DND-41 (cell line): ENCODE measurements around the gene METTL17.
A peak's percentile ranks its signal among the peaks of the same experiment; 100 is the strongest.

Experiments
- ATAC-seq: fragments of 200-7000 bp; cut with Tn5 transposase; 3 replicates; pipeline ENCODE4 v1.9.1; 2021; ENCODE audit warnings: low read depth; ENCODE audit not compliant: insufficient read depth
- DNase-seq: peaks from one replicate; pipeline ENCODE4 v3.0.0-alpha.2; 2020
- H2AFZ ChIP-seq: 2 replicates; pipeline ENCODE4 v1.6.0; 2012; ENCODE audit warnings: low read depth, low read length
- H3K27ac ChIP-seq: 2 replicates; pipeline ENCODE4 v1.5.1; 2012; ENCODE audit warnings: low read length, inconsistent platforms
- H3K27me3 ChIP-seq: fragments of 200-600 bp; sonication (generic); 2 replicates; pipeline ENCODE4 v1.6.0; 2012; ENCODE audit warnings: low read length, mild to moderate bottlenecking, inconsistent platforms; ENCODE audit not compliant: insufficient read depth, poor library complexity
- H3K36me3 ChIP-seq: 2 replicates; pipeline ENCODE4 v1.5.1; 2012; ENCODE audit warnings: low read length, inconsistent platforms; ENCODE audit not compliant: insufficient read depth
- H3K4me1 ChIP-seq: 2 replicates; pipeline ENCODE4 v1.5.1; 2012; ENCODE audit warnings: mild to moderate bottlenecking, low read length; ENCODE audit not compliant: insufficient read depth
- H3K4me2 ChIP-seq: 2 replicates; pipeline ENCODE4 v1.6.0; 2012; ENCODE audit warnings: mild to moderate bottlenecking, moderate library complexity, low read length, inconsistent platforms; ENCODE audit not compliant: insufficient read depth
- H3K4me3 ChIP-seq, 2 experiments: fragments of 200-600 bp in 1 of 2; shearing (Covaris generic) in 1 of 2; 2 replicates each; pipeline ENCODE4 v1.5.1; 2012 to 2016; ENCODE audit warnings: inconsistent platforms in 2 of 2, low read length in 2 of 2, mild to moderate bottlenecking in 2 of 2, low read depth in 1 of 2, moderate library complexity in 1 of 2
- H3K79me2 ChIP-seq: 2 replicates; pipeline ENCODE4 v1.6.0; 2012; ENCODE audit warnings: low read length, inconsistent platforms; ENCODE audit not compliant: insufficient read depth
- H3K9ac ChIP-seq: 2 replicates; pipeline ENCODE4 v1.6.0; 2012; ENCODE audit warnings: low read depth, mild to moderate bottlenecking, inconsistent platforms, low read length, moderate library complexity
- H3K9me3 ChIP-seq: 2 replicates; pipeline ENCODE4 v1.5.1; 2012; ENCODE audit warnings: low read length, moderate library complexity, mild to moderate bottlenecking, inconsistent platforms; ENCODE audit not compliant: insufficient read depth, severe bottlenecking
- H4K20me1 ChIP-seq: 2 replicates; pipeline ENCODE4 v1.6.0; 2012; ENCODE audit warnings: low read length; ENCODE audit not compliant: insufficient read depth
- EZH2 ChIP-seq: IDR thresholded peaks from 3 replicates; pipeline ENCODE4 v1.6.1; 2012; ENCODE audit warnings: borderline replicate concordance, low read depth, mild to moderate bottlenecking, moderate library complexity, low read length, inconsistent platforms; ENCODE audit not compliant: severe bottlenecking
- TF ChIP-seq, protein P1 (sequence below): IDR thresholded peaks from 2 replicates; pipeline ENCODE4 v1.5.1; 2012; ENCODE audit warnings: borderline replicate concordance, low read length, moderate library complexity, mild to moderate bottlenecking; ENCODE audit not compliant: poor library complexity, severe bottlenecking; ENCODE audit errors: extremely low read depth

Gene METTL17

DNA sequence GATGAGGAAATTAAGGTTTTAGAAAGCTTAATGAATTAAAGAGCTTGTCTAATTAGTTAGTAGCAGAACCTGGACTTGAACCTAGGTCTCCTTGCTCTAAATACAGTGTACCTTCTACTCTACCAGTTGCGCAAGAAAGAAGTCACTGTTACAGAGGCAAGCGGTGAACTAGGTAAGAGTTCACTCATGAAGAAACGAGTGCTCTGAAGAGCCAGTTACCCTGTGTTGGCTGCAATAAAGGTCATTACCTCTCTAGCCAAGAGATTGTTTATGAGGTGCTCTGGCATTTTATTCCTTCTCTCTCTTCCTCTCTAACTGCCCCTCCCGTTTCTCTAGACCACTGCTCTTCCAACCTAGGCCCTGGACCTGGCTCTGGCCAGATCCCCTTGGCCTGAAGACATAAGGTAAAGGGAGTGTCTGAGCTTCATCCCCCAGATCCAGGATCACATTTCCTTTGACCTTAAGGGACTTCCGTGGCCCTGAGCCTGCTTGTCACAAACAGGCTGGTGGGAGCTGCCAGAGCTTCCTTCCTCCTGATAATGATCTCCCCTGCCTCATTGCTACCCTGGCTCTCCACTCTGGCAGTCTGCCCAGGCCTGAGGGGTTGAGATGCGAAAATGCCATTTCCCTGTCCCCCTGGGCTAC, 54.3 kb downstream of the METTL17 start:
- H3K9me3 ChIP-seq: no peaks in the 10 kb centered on the region
- DNase-seq: peak; percentile 20
- peak; percentile 62; the same call in 2 of the 3 replicates for ATAC-seq
- H3K4me2 ChIP-seq: no peak overlapping the region
- no peak overlapping the region for H3K4me3 ChIP-seq
- 0 out of 2 replicates have a peak, but pooled peaks cover 6% of the 10 kb centered on the region for H3K4me1 ChIP-seq
- TF ChIP-seq, protein P1, sequence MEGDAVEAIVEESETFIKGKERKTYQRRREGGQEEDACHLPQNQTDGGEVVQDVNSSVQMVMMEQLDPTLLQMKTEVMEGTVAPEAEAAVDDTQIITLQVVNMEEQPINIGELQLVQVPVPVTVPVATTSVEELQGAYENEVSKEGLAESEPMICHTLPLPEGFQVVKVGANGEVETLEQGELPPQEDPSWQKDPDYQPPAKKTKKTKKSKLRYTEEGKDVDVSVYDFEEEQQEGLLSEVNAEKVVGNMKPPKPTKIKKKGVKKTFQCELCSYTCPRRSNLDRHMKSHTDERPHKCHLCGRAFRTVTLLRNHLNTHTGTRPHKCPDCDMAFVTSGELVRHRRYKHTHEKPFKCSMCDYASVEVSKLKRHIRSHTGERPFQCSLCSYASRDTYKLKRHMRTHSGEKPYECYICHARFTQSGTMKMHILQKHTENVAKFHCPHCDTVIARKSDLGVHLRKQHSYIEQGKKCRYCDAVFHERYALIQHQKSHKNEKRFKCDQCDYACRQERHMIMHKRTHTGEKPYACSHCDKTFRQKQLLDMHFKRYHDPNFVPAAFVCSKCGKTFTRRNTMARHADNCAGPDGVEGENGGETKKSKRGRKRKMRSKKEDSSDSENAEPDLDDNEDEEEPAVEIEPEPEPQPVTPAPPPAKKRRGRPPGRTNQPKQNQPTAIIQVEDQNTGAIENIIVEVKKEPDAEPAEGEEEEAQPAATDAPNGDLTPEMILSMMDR: no peak
- TF ChIP-seq EZH2: no peak
- H3K36me3 ChIP-seq: no peaks in the 10 kb centered on the region
- no peak overlapping the region for H2AFZ ChIP-seq
- H3K79me2 ChIP-seq: no peaks in the 10 kb centered on the region
- H3K9ac ChIP-seq: no peak overlapping the region
- no peak overlapping the region for H3K27ac ChIP-seq
- peaks cover 24% of the 10 kb centered on the region for H3K27me3 ChIP-seq
- H4K20me1 ChIP-seq: no peaks in the 10 kb centered on the region
